ENCODE data around the gene OBI1. TPM values are rescaled to one million over a fixed set of nuclear protein-coding genes. Genes with fewer than 3 reads are reported as not detected.
A peak's percentile ranks its signal among the peaks of the same experiment; 100 is the strongest.

Gene OBI1
- total and polyA plus RNA-seq, 2 donors (not counting 3 experiments of a cell fraction or from before 2014, with no cell fraction given): 5.0 to 16.1 TPM

DNA sequence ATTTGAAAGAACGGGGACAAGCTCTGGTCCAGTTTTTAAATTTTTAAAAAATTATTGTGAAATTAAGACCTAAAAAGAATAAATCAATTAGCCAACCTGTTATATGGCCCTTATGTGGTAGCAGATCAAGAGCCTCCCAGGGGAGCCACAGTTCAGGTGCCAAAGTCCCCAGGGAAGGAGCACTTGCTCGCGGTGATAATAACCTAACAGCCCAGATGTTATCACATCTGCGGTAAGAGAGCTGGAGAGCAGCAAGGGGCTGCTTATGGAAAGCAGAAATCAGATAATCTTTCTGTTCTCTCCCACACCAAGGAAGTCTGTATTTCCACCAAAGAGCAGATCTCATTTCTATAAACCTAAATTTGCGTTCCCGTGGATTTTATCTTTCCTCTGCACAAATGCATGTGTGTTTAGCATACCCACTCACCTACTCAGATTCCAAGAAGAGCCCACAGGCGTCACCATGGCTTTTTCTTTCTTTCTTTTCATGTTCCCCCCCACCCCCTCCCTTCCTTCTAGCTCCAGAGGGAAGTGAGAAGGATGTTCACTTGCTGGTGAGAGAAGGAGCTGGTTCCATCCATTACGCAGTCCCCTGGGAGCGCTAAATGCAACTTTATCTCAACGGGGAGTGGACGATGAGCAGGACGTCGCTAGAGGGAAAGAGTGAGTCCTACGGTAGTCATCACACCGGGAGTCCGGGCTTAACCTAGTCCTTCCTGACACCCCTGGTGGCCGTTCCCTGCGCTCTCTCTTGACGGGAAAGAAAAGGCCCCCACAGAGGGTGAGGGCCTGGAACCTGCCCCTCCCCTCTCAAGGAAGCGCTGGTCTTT is 54.0 kb downstream of the OBI1 start:
- Histone ChIP-seq H3K9me3 (replicated peaks; ENCODE audit: control insufficient read depth, insufficient read depth, low read length) (no peaks in the 10 kb centered on the region), H3K9me1 (replicated peaks; ENCODE audit: control insufficient read depth, extremely low read depth, insufficient read depth, low read length) (no peaks in the 10 kb centered on the region), H3K27me3 (ENCODE audit: control insufficient read depth in 2 of 2, insufficient read depth in 2 of 2, low read length in 2 of 2) (peaks cover 57 to 81% of the 10 kb centered on the region in 2 experiments), H4K20me1 (replicated peaks; ENCODE audit: control insufficient read depth, extremely low read depth, insufficient read depth, low read length) (no peaks in the 10 kb centered on the region), H3K4me1 (ENCODE audit: control insufficient read depth, extremely low read depth, insufficient read depth, low read length) (peaks cover 7% of the 10 kb centered on the region), H2AFZ (ENCODE audit: low read depth, low read length) (no peak overlapping the region), H3K27ac (ENCODE audit: insufficient read depth, low read depth, low read length) (no peak overlapping the region), H3K4me3 (replicated peaks in 1 of 3; ENCODE audit: insufficient read depth in 1 of 3, low read depth in 1 of 3, low read length in 3 of 3) (no peak overlapping the region), H3K79me2 (ENCODE audit: control insufficient read depth, insufficient read depth, low read length) (no peaks in the 10 kb centered on the region), H3K36me3 (ENCODE audit: control insufficient read depth in 2 of 2, extremely low read depth in 1 of 2, insufficient read depth in 2 of 2, low read length in 2 of 2) (no peaks in the 10 kb centered on the region), H3K4me2 (ENCODE audit: insufficient read depth, low read length) (no peak overlapping the region), H3K9ac (replicated peaks; ENCODE audit: extremely low read depth, insufficient read depth, low read length) (no peak overlapping the region)
- no TSS peak for BruUV-seq (replicated peaks)
- CTCF ChIA-PET: interaction anchor here (0.8 to 1.8 kb wide), 3 partner anchors 18 to 373 kb away, joined by 4 to 5 read pairs (median 4); no protein-coding TSS in a partner anchor
- POLR2A ChIA-PET: interaction anchor here (1.0 kb wide), 1 partner anchor 801 kb away, joined by 4 read pairs; the partner anchor contains the start of gene RBM26
- FAIRE-seq (no peak), DNase-seq (ENCODE audit: low read depth, low spot score) (no peak)
- TF ChIP-seq POLR2A (IDR thresholded peaks at IDR 0.05; ENCODE audit: low read depth, low read length) (no peak), EZH2 (IDR thresholded peaks at IDR 0.05; ENCODE audit: borderline replicate concordance, low read depth, low read length, severe bottlenecking) (peak; percentile 11), POLR2AphosphoS5 (IDR thresholded peaks at IDR 0.05; ENCODE audit: insufficient read depth, low read depth, low read length) (no peak), JUN (IDR thresholded peaks at IDR 0.05; ENCODE audit: borderline replicate concordance, insufficient read depth, insufficient read length, low read depth) (no peak), GATA2 (IDR thresholded peaks at IDR 0.05; ENCODE audit: insufficient read depth, insufficient read length, low read depth, low read length) (no peak), MYC (IDR thresholded peaks at IDR 0.05; ENCODE audit: low read depth, low read length) (no peak), FOS (IDR thresholded peaks at IDR 0.05; ENCODE audit: borderline replicate concordance, insufficient read depth, low read length) (no peak)
- TF ChIP-seq, protein P1, sequence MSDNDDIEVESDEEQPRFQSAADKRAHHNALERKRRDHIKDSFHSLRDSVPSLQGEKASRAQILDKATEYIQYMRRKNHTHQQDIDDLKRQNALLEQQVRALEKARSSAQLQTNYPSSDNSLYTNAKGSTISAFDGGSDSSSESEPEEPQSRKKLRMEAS (IDR thresholded peaks at IDR 0.05; ENCODE audit: insufficient read depth, insufficient read length): no peak
- TF ChIP-seq, protein P2, sequence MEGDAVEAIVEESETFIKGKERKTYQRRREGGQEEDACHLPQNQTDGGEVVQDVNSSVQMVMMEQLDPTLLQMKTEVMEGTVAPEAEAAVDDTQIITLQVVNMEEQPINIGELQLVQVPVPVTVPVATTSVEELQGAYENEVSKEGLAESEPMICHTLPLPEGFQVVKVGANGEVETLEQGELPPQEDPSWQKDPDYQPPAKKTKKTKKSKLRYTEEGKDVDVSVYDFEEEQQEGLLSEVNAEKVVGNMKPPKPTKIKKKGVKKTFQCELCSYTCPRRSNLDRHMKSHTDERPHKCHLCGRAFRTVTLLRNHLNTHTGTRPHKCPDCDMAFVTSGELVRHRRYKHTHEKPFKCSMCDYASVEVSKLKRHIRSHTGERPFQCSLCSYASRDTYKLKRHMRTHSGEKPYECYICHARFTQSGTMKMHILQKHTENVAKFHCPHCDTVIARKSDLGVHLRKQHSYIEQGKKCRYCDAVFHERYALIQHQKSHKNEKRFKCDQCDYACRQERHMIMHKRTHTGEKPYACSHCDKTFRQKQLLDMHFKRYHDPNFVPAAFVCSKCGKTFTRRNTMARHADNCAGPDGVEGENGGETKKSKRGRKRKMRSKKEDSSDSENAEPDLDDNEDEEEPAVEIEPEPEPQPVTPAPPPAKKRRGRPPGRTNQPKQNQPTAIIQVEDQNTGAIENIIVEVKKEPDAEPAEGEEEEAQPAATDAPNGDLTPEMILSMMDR (IDR thresholded peaks at IDR 0.05; ENCODE audit: extremely low read depth in 1 of 2, insufficient read depth in 1 of 2, low read depth in 1 of 2, low read length in 2 of 2): peak in 1 of 2 donors; percentile 16
- dilution Hi-C loops (cut with MboI; ENCODE audit: extremely low pct_ligation_motif_present, low sequenced_read_pairs) (no loop called here), intact Hi-C loops (cut with micrococcal nuclease) (loop anchor here (5.0 kb wide), 2 partner anchors 473 to 787 kb away; no protein-coding TSS in a partner anchor)
